Glomerular endothelial cell (primary cell): ENCODE data around the gene ARHGAP12. TPM values are rescaled to one million over a fixed set of nuclear protein-coding genes. Genes with fewer than 3 reads are reported as not detected.

Experiments used
- DNase-seq: peaks from one replicate; pipeline ENCODE4 v3.0.0-alpha.2; 2011; ENCODE audit warnings: low read depth, low spot score; ENCODE audit errors: extremely low read depth
- total RNA-seq: library from RNA; depleted of rRNA; stranded (reverse); fragments of >200 nt; gene quantifications from 2 replicates; pipeline ENCODE4 v1.2.3, GENCODE V29; 2015

The ARHGAP12 gene
- total RNA-seq, 1 donor from 2014 or later, result 24.7 TPM

GRCh38 chr10:31832261-31832660 is 96.4 kb downstream of the ARHGAP12 start:
- no peak for DNase-seq

GRCh38 chr10:31830887-31831286 is 97.7 kb downstream of the ARHGAP12 start:
- DNase-seq, result no peak

DNA sequence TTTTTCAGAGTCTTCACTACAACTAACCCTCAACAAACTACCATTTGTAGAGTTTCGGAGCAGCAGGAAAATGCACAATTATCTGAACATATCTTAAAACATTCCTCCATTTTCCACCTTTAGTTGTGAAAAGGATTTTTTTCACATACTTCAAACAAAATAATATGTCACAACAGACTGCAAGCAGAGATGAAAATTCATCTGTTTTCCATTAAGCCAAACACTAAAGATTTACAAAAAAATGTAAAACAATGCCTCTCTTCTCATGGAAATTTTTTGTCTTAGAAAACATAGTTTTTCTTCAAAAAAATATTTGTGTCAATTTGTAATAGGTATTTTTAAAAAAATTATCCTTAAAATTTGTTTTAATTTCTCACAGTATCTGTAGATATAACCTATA is 98.9 kb downstream of the ARHGAP12 start:
- DNase-seq, result no peak

DNA sequence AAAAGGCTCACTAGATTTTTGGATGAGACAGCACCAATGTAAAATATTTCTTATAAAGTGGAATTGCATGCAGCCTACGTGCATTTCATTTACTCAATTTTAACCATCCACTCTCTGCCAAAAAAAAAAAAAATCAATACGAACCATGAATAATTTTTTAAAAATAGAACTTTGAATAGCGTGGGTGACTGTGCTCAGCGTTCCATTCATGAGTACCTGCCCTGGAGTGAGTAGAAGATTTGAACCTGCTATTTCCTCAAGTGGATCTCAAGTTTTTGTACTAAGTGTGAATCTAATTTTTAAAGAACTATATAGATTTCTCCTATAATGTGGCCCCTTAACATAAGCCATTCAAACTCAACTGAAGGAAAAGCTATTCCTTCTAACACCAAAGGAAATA is 105.3 kb downstream of the ARHGAP12 start:
- DNase-seq, result no peak

- DNase-seq, result no peak
Observed at GRCh38 chr10:31822616-31823318, 105.9 kb downstream of the ARHGAP12 start.

DNA sequence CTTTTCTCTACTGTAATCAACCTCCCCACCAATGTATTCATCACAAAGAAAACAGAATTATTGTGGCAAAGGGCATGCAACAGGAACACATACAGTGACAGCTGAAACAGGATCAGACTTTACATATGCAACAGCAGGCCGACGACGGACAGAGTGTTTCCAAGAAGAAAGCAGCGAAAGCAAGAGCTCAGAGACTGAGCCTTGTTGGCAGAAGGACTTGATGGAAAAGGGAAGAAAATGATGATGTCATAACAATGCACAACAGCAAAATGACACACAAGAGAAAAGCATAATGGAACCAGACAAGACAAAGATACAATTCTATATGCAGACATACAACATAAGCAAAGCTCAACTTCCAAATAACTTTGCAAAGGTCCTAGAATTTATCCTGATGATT is 106.5 kb downstream of the ARHGAP12 start:
- DNase-seq, result no peak

GRCh38 chr10:31820778-31821369 is 107.8 kb downstream of the ARHGAP12 start:
- DNase-seq, result no peak

- no peak for DNase-seq
Observed at GRCh38 chr10:31820096-31820495, 108.5 kb downstream of the ARHGAP12 start.

DNA sequence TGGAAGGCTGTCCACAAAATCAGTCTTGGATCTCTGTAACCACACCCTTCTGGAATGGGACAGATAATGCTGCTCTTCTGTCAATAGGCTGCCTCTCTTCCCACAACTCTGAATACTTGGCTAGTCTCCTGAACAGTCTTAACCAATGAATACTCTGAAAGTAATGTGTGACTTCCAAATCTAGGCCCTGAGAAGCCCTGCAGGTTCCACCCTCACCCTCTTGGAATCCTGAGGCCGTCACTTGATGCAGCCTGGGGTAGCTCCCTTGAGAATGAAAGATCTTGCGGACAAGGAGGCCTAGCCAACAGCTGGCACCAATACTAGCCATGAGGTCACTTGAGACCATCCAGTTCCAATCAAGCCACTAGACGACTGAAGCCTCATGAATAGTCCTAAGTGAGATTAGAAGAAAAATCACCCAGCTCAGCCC is 109.2 kb downstream of the ARHGAP12 start:
- no peak for DNase-seq

- DNase-seq, result no peak
Observed at GRCh38 chr10:31816318-31816717, 112.3 kb downstream of the ARHGAP12 start.

GRCh38 chr10:31808258-31809218 is 120.1 kb downstream of the ARHGAP12 start:
- DNase-seq, result peak; percentile 58

DNA sequence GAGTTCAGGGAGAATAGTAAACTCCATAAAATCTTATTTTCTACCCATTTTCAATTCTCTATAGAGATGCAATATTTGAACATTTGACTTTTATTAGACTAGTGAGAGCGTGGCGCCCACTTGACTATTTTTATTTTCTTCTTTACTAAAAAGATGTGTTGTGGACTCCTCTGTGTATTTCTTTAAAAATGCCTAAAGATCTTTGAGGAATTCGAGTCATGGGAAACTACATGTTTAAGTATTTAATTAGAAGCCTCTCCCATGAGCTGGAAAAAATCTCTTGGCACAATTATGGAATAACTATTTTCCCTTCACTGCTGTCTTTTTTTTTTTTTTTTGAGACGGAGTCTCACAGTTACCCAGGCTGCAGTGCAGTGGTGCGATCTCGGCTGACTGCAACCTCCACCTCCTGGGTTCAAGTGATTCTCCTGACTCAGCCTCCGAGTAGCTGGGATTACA is 124.2 kb downstream of the ARHGAP12 start:
- no peak for DNase-seq

DNA sequence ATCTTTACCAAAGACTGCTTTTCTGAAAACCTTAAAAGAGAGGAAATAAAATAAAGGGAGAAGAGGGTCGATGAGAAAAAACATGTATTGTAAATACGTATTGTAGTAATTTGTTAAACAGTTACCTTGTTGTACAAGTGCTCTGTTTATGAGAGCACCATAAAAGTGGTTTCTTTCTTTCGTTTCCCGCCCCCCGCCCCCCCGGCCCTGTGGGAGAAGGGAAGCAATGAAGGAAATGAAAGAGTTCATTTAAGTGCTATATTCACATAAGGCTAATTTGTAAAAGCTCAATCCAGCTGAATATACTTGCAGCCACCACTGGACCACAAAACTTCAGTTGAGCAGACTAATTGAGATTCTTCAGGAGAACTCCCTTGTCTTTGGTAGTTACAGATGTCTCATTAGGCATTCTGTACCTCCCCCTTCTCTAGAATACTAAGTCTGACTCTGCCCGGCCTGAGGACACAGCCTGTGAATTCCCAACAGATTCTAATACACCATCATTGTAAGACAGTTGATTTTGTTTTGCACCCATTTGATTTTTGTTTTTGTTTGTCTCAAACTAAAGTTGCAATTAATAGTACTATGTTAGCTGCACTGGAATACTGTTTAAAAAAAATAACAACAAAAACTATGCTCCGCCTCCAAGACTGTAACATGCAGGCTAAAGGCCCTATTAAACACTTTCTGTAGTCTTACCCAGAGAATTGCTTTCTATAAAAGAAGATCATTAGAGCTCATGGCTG is 124.9 kb downstream of the ARHGAP12 start:
- no peak for DNase-seq

GRCh38 chr10:31799181-31799580 is 129.4 kb downstream of the ARHGAP12 start:
- no peak for DNase-seq

- no peak for DNase-seq
Observed at GRCh38 chr10:31792745-31793144, 135.9 kb downstream of the ARHGAP12 start.

- no peak for DNase-seq
Observed at GRCh38 chr10:31789555-31789954, 139.1 kb downstream of the ARHGAP12 start.

GRCh38 chr10:31782701-31783100 is 145.9 kb downstream of the ARHGAP12 start:
- DNase-seq, result no peak

DNA sequence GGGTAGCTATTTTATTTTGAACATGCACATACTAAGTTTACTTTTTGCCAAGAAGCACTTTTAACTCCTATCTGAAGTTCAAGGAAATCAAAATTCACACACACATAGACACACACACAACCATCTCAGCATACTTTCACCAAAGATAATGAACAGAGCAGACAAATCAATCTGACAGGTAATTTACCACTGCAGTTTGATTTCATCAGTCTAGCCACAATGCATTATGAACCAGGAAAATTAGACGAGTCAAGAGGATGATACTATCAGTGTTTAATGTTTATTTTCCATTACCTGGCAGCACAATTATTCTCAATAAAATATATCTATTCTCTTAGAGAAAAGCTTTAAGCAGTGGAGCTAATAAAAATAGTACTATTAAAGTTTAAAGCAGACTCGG is 147.9 kb downstream of the ARHGAP12 start:
- DNase-seq, result no peak

GRCh38 chr10:31778627-31779026 is 150.0 kb downstream of the ARHGAP12 start:
- no peak for DNase-seq

DNA sequence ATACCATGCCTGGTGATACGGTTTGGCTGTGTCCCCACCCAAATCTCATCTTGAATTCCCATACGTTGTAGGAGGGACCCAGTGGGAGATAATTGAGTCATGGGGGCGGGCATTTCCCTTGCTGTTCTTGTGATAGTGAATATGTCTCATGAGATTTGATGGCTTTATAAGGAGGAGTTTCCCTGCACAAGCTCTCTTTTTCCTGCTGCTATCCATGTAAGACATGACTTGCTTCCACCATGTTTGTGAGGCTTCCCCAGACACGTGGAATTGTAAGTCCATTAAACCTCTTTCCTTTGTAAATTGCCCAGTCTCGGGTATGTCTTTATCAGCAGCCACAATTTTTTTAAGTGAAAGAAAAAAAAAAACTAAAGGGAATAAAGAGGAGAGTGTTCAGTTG is 152.5 kb downstream of the ARHGAP12 start:
- DNase-seq, result no peak
